ENCODE data around the gene UBE2D4.
"Not testable (repeated sequence)": the region's sequence is repeated elsewhere in the genome, so short reads cannot be mapped to it uniquely, and the experiment has no call there.

The UBE2D4 gene

DNA sequence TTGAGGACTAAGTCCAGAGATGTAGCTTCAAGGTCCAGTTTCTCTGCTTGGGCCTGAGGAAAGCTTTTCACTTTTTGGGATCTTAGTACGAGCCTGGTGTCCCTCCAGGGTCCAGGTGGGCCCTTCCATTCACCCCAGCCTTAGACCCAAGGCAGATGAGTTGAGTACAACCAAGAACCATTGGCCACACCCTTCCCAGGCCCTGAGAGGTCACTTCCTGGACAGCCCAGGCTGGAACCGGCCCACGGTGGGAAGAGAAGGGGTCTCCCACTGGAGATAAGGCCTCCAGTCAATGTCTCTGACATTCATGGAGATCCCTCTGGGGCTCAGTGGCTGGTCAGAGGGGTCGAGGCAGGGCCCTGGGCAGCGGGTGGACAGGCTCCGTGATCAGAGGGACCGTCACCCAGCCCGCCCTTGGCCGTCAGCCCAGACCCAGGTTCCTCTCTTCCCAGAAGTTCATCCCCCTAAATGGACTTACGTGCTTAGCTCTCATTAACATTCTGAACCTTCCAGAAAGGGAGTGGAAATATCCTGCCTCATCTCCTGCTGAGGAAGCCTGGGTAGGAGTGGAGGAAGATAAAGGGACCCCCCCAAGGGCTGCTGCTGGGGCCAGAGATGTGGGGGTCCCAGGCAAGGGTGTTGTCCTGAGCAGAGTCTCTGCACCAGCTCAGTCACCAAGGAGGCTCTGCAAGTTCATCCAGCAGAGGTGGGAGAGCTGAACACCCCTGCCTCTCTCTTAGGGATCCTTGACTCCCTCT is 48.7 kb downstream of the UBE2D4 start:
- not testable (repeated sequence) for H2BK15ac ChIP-seq (ENCODE audit: low read depth, poor library complexity, severe bottlenecking); H3K18ac ChIP-seq (ENCODE audit: low read depth in 1 of 2, low read length in 2 of 2); H4K8ac ChIP-seq (ENCODE audit: low read length); H3K4me3 ChIP-seq (ENCODE audit: insufficient read depth in 1 of 2, low read depth in 1 of 2, low read length in 2 of 2); DNase-seq; H3K4me1 ChIP-seq (ENCODE audit: control insufficient read depth, insufficient read depth, low read depth, low read length); H2BK5ac ChIP-seq (ENCODE audit: low read depth, low read length, poor library complexity, severe bottlenecking); H3K4ac ChIP-seq (ENCODE audit: low read depth in 1 of 2, low read length in 2 of 2); H3K79me1 ChIP-seq (replicated peaks; ENCODE audit: low read length, poor library complexity, severe bottlenecking); H3K27me3 ChIP-seq (ENCODE audit: control insufficient read depth in 1 of 2, insufficient read depth in 1 of 2, low read length in 2 of 2); H2AK5ac ChIP-seq (ENCODE audit: low read length, severe bottlenecking); H3K4me2 ChIP-seq (ENCODE audit: low read length, poor library complexity, severe bottlenecking); H3K27ac ChIP-seq (ENCODE audit: low read length, poor library complexity, severe bottlenecking); H4K91ac ChIP-seq (ENCODE audit: low read length); H2BK120ac ChIP-seq (ENCODE audit: low read depth, low read length); H3K23ac ChIP-seq (ENCODE audit: low read length in 2 of 2); H3K36me3 ChIP-seq (ENCODE audit: control insufficient read depth in 1 of 2, insufficient read depth in 2 of 2, low read depth in 1 of 2, low read length in 2 of 2); H2BK12ac ChIP-seq (ENCODE audit: low read length in 2 of 2); H3K9ac ChIP-seq (ENCODE audit: low read length); H2AFZ ChIP-seq (ENCODE audit: low read depth, low read length); H3K14ac ChIP-seq (ENCODE audit: low read length in 2 of 2); H3K9me3 ChIP-seq (ENCODE audit: control insufficient read depth, low read length)
- WGBS: 98% methylated on average over 9 of the region's 10 CpGs

DNA sequence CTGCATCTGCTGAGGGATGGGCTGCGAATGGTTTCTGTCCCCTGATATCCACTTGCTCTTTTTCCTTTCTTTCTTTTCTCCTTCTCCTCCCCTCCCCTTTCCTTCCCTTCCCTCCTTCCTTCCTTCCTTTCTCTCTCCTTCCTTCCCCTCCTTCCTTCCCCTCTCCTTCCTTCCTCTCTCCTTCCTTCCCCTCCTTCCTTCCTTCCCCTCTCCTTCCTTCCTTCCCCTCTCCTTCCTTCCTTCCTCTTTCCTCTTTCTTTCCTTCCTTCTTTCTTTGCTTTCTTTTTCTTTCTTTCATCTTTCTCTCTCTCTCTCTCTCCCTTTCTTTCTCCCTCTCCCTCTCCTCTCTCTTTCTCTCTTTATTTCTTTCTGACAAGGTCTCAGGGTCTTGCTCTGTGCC is 51.3 kb downstream of the UBE2D4 start:
- Histone ChIP-seq H4K91ac (ENCODE audit: low read length) (no peak overlapping the region), H3K4me1 (ENCODE audit: control insufficient read depth, insufficient read depth, low read depth, low read length) (no peaks in the 10 kb centered on the region), H2BK5ac (ENCODE audit: low read depth, low read length, poor library complexity, severe bottlenecking) (no peak overlapping the region), H3K14ac (ENCODE audit: low read length in 2 of 2) (no peak overlapping the region), H3K79me1 (replicated peaks; ENCODE audit: low read length, poor library complexity, severe bottlenecking) (no peaks in the 10 kb centered on the region), H3K23ac (ENCODE audit: low read length in 2 of 2) (no peak overlapping the region), H3K9ac (ENCODE audit: low read length) (no peak overlapping the region), H4K8ac (ENCODE audit: low read length) (no peak overlapping the region), H2BK120ac (ENCODE audit: low read depth, low read length) (no peak overlapping the region), H2BK12ac (ENCODE audit: low read length in 2 of 2) (no peak overlapping the region), H3K36me3 (ENCODE audit: control insufficient read depth in 1 of 2, insufficient read depth in 2 of 2, low read depth in 1 of 2, low read length in 2 of 2) (no peaks in the 10 kb centered on the region), H2AK5ac (ENCODE audit: low read length, severe bottlenecking) (no peak overlapping the region), H3K27ac (ENCODE audit: low read length, poor library complexity, severe bottlenecking) (no peak overlapping the region), H3K27me3 (ENCODE audit: control insufficient read depth in 1 of 2, insufficient read depth in 1 of 2, low read length in 2 of 2) (no peaks in the 10 kb centered on the region), H3K9me3 (ENCODE audit: control insufficient read depth, low read length) (no peaks in the 10 kb centered on the region), H3K4me2 (ENCODE audit: low read length, poor library complexity, severe bottlenecking) (no peak overlapping the region), H2BK15ac (ENCODE audit: low read depth, poor library complexity, severe bottlenecking) (no peak overlapping the region), H3K18ac (ENCODE audit: low read depth in 1 of 2, low read length in 2 of 2) (no peak overlapping the region), H3K4ac (ENCODE audit: low read depth in 1 of 2, low read length in 2 of 2) (no peak overlapping the region), H3K4me3 (ENCODE audit: insufficient read depth in 1 of 2, low read depth in 1 of 2, low read length in 2 of 2) (no peak overlapping the region), H2AFZ (ENCODE audit: low read depth, low read length) (no peak overlapping the region)
- no peak for DNase-seq
- WGBS: 91% methylated on average over 1 of the region's 1 CpG

DNA sequence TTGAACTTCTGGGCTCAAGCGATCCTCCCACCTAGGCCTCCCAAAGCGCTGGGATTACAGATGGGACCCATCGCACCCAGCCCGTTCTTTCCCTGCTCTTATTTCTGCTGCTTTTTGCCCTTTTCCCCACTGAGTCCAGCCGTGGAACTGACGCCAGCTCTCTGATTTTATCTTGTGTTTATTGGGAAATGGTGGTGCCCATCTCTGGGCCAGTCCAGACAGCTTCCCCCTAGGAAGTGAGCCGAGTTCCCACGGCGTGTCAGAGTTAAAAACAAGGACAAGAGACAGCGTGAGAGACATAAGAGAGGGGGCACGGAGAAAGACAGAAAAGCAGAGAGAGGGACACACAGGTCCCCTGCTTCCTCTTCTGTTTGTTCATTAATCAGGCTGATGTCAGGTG is 51.9 kb downstream of the UBE2D4 start:
- 90% methylated on average over 6 of the region's 11 CpGs for WGBS
- not testable (repeated sequence) for H3K4me1 ChIP-seq (ENCODE audit: control insufficient read depth, insufficient read depth, low read depth, low read length); H3K27me3 ChIP-seq (ENCODE audit: control insufficient read depth in 1 of 2, insufficient read depth in 1 of 2, low read length in 2 of 2)

DNA sequence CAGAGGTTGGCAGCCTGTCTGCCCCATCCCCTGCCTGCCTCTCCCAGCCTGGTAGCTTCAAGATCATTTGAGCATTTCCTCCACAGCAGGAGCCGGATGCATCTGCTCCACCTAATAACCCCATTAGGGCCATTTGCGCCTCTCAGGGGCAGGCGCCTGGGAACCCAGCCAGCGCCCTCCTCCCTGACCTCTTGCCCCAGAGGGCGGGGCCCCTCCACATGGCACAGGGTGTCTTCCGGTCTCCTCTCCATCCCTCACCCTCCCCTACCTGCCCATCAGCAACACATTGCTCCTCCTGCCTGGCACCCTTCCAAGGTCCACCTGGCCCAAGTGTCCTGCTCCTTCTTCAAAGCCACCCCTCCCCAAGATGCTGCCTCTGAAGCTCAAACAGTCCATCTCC is 56.6 kb downstream of the UBE2D4 start:
- not testable (repeated sequence) for H3K9me3 ChIP-seq (ENCODE audit: control insufficient read depth, low read length); H2BK120ac ChIP-seq (ENCODE audit: low read depth, low read length); H3K14ac ChIP-seq (ENCODE audit: low read length in 2 of 2); H3K27ac ChIP-seq (ENCODE audit: low read length, poor library complexity, severe bottlenecking); H2AK5ac ChIP-seq (ENCODE audit: low read length, severe bottlenecking); H3K27me3 ChIP-seq (ENCODE audit: control insufficient read depth in 1 of 2, insufficient read depth in 1 of 2, low read length in 2 of 2); H4K91ac ChIP-seq (ENCODE audit: low read length); H3K23ac ChIP-seq (ENCODE audit: low read length in 2 of 2); H3K4me1 ChIP-seq (ENCODE audit: control insufficient read depth, insufficient read depth, low read depth, low read length); H3K36me3 ChIP-seq (ENCODE audit: control insufficient read depth in 1 of 2, insufficient read depth in 2 of 2, low read depth in 1 of 2, low read length in 2 of 2); H3K4ac ChIP-seq (ENCODE audit: low read depth in 1 of 2, low read length in 2 of 2); H2BK5ac ChIP-seq (ENCODE audit: low read depth, low read length, poor library complexity, severe bottlenecking); H3K18ac ChIP-seq (ENCODE audit: low read depth in 1 of 2, low read length in 2 of 2); H3K9ac ChIP-seq (ENCODE audit: low read length); H3K4me3 ChIP-seq (ENCODE audit: insufficient read depth in 1 of 2, low read depth in 1 of 2, low read length in 2 of 2); H2BK12ac ChIP-seq (ENCODE audit: low read length in 2 of 2); H3K79me1 ChIP-seq (replicated peaks; ENCODE audit: low read length, poor library complexity, severe bottlenecking); DNase-seq; H2BK15ac ChIP-seq (ENCODE audit: low read depth, poor library complexity, severe bottlenecking); H4K8ac ChIP-seq (ENCODE audit: low read length); H2AFZ ChIP-seq (ENCODE audit: low read depth, low read length); H3K4me2 ChIP-seq (ENCODE audit: low read length, poor library complexity, severe bottlenecking)
- WGBS: no CpG with 5 or more reads among the region's 6 CpGs

More for the DNA sequence above, 51.9 kb downstream of the UBE2D4 start:
- H4K91ac ChIP-seq (ENCODE audit: low read length); H3K9ac ChIP-seq (ENCODE audit: low read length); H2AK5ac ChIP-seq (ENCODE audit: low read length, severe bottlenecking); H4K8ac ChIP-seq (ENCODE audit: low read length); DNase-seq; H3K4me3 ChIP-seq (ENCODE audit: insufficient read depth in 1 of 2, low read depth in 1 of 2, low read length in 2 of 2); H2AFZ ChIP-seq (ENCODE audit: low read depth, low read length); H2BK15ac ChIP-seq (ENCODE audit: low read depth, poor library complexity, severe bottlenecking); H3K9me3 ChIP-seq (ENCODE audit: control insufficient read depth, low read length); H3K4ac ChIP-seq (ENCODE audit: low read depth in 1 of 2, low read length in 2 of 2); H2BK120ac ChIP-seq (ENCODE audit: low read depth, low read length); H3K27ac ChIP-seq (ENCODE audit: low read length, poor library complexity, severe bottlenecking); H2BK5ac ChIP-seq (ENCODE audit: low read depth, low read length, poor library complexity, severe bottlenecking); H2BK12ac ChIP-seq (ENCODE audit: low read length in 2 of 2); H3K79me1 ChIP-seq (replicated peaks; ENCODE audit: low read length, poor library complexity, severe bottlenecking); H3K18ac ChIP-seq (ENCODE audit: low read depth in 1 of 2, low read length in 2 of 2); H3K23ac ChIP-seq (ENCODE audit: low read length in 2 of 2); H3K14ac ChIP-seq (ENCODE audit: low read length in 2 of 2); H3K36me3 ChIP-seq (ENCODE audit: control insufficient read depth in 1 of 2, insufficient read depth in 2 of 2, low read depth in 1 of 2, low read length in 2 of 2); H3K4me2 ChIP-seq (ENCODE audit: low read length, poor library complexity, severe bottlenecking): not testable (repeated sequence)

Data from mesenchymal stem cell (in vitro differentiated cells and primary cell).